ENCODE results near the gene STAG3. TPM values are rescaled to one million over a fixed set of nuclear protein-coding genes. Genes with fewer than 3 reads are reported as not detected.
"Not testable (repeated sequence)": the region's sequence is repeated elsewhere in the genome, so short reads cannot be mapped to it uniquely, and the experiment has no call there.

Gene STAG3
- total RNA-seq, 1 experiment from 2014 or later = 22.1 TPM

- Histone ChIP-seq H3K9ac (ENCODE audit: low read length) (no peak overlapping the region), H3K36me3 (ENCODE audit: insufficient read depth, low read length) (no peaks in the 10 kb centered on the region), H3K27ac (ENCODE audit: low read length) (no peak overlapping the region), H2AFZ (ENCODE audit: low read length) (no peak overlapping the region), H4K20me1 (ENCODE audit: insufficient read depth, low read depth, low read length) (no peaks in the 10 kb centered on the region), H3K9me3 (ENCODE audit: low read length) (no peaks in the 10 kb centered on the region), H3K9me2 (replicated peaks; ENCODE audit: insufficient read depth, low read length) (no peaks in the 10 kb centered on the region), H3K27me3 (ENCODE audit: low read length) (no peaks in the 10 kb centered on the region), H3K4me3 (ENCODE audit: low read length) (no peak overlapping the region), H3K4me2 (ENCODE audit: low read depth, low read length, poor library complexity, severe bottlenecking) (no peak overlapping the region), H3K79me2 (ENCODE audit: low read length) (no peaks in the 10 kb centered on the region), H3K4me1 (ENCODE audit: low read length) (peaks cover 33% of the 10 kb centered on the region)
- DNase-seq = no peak
These were observed 38.2 kb downstream of the STAG3 start for GRCh38 chr7:100215895-100216294.

- H3K9me2 ChIP-seq (replicated peaks; ENCODE audit: insufficient read depth, low read length); H3K79me2 ChIP-seq (ENCODE audit: low read length); H3K9ac ChIP-seq (ENCODE audit: low read length); H3K27me3 ChIP-seq (ENCODE audit: low read length); H3K9me3 ChIP-seq (ENCODE audit: low read length); H2AFZ ChIP-seq (ENCODE audit: low read length); H3K36me3 ChIP-seq (ENCODE audit: insufficient read depth, low read length); H4K20me1 ChIP-seq (ENCODE audit: insufficient read depth, low read depth, low read length): not testable (repeated sequence)
- Histone ChIP-seq H3K27ac (ENCODE audit: low read length) (peak overlapping the region; percentile 77), H3K4me3 (ENCODE audit: low read length) (peak overlapping the region; percentile 65; the same call in 1 of the 2 replicates), H3K4me2 (ENCODE audit: low read depth, low read length, poor library complexity, severe bottlenecking) (peak overlapping the region; percentile 85), H3K4me1 (ENCODE audit: low read length) (peaks cover 33% of the 10 kb centered on the region)
- peak; percentile 76 for DNase-seq
These were observed 40.2 kb downstream of the STAG3 start for GRCh38 chr7:100217934-100218333.

GRCh38 chr7:100219271-100219737 lies 41.6 kb downstream of the STAG3 start:
- Histone ChIP-seq H3K36me3 (ENCODE audit: insufficient read depth, low read length) (no peaks in the 10 kb centered on the region), H3K9me3 (ENCODE audit: low read length) (no peaks in the 10 kb centered on the region), H3K4me1 (ENCODE audit: low read length) (peaks cover 33% of the 10 kb centered on the region), H4K20me1 (ENCODE audit: insufficient read depth, low read depth, low read length) (no peaks in the 10 kb centered on the region), H2AFZ (ENCODE audit: low read length) (no peak overlapping the region), H3K9me2 (replicated peaks; ENCODE audit: insufficient read depth, low read length) (no peaks in the 10 kb centered on the region), H3K27ac (ENCODE audit: low read length) (peak overlapping the region; percentile 75), H3K9ac (ENCODE audit: low read length) (peak overlapping the region; percentile 47), H3K27me3 (ENCODE audit: low read length) (no peaks in the 10 kb centered on the region), H3K4me2 (ENCODE audit: low read depth, low read length, poor library complexity, severe bottlenecking) (peak overlapping the region; percentile 54), H3K79me2 (ENCODE audit: low read length) (no peaks in the 10 kb centered on the region), H3K4me3 (ENCODE audit: low read length) (peak overlapping the region; percentile 55; the same call in 1 of the 2 replicates)
- DNase-seq = no peak

- not testable (repeated sequence) for H3K27me3 ChIP-seq (ENCODE audit: low read length); H3K9me2 ChIP-seq (replicated peaks; ENCODE audit: insufficient read depth, low read length); H3K9me3 ChIP-seq (ENCODE audit: low read length); H4K20me1 ChIP-seq (ENCODE audit: insufficient read depth, low read depth, low read length); DNase-seq; H3K79me2 ChIP-seq (ENCODE audit: low read length); H2AFZ ChIP-seq (ENCODE audit: low read length); H3K36me3 ChIP-seq (ENCODE audit: insufficient read depth, low read length)
- Histone ChIP-seq H3K4me1 (ENCODE audit: low read length) (peaks cover 33% of the 10 kb centered on the region), H3K9ac (ENCODE audit: low read length) (peak within 1 kb of the TSS; percentile 73), H3K4me2 (ENCODE audit: low read depth, low read length, poor library complexity, severe bottlenecking) (peak within 1 kb of the TSS; percentile 54), H3K27ac (ENCODE audit: low read length) (peak within 1 kb of the TSS; percentile 75), H3K4me3 (ENCODE audit: low read length) (peak within 1 kb of the TSS; percentile 55; the same call in 1 of the 2 replicates)
These were observed 42.3 kb downstream of the STAG3 start, which contains the start of gene PVRIG for GRCh38 chr7:100219801-100220585. PVRIG (plus strand) TSS chr7:100219949; CDS start chr7:100219971, 22 bp downstream.

GRCh38 chr7:100220586-100221230 lies 43.0 kb downstream of the STAG3 start:
- Histone ChIP-seq H3K9ac (ENCODE audit: low read length) (peak overlapping the region; percentile 73), H3K79me2 (ENCODE audit: low read length) (no peaks in the 10 kb centered on the region), H3K27ac (ENCODE audit: low read length) (peak overlapping the region; percentile 75), H3K36me3 (ENCODE audit: insufficient read depth, low read length) (no peaks in the 10 kb centered on the region), H3K9me2 (replicated peaks; ENCODE audit: insufficient read depth, low read length) (no peaks in the 10 kb centered on the region), H3K4me1 (ENCODE audit: low read length) (peaks cover 33% of the 10 kb centered on the region), H2AFZ (ENCODE audit: low read length) (no peak overlapping the region), H4K20me1 (ENCODE audit: insufficient read depth, low read depth, low read length) (no peaks in the 10 kb centered on the region), H3K4me3 (ENCODE audit: low read length) (peak overlapping the region; percentile 55; the same call in 1 of the 2 replicates), H3K9me3 (ENCODE audit: low read length) (no peaks in the 10 kb centered on the region), H3K27me3 (ENCODE audit: low read length) (no peaks in the 10 kb centered on the region), H3K4me2 (ENCODE audit: low read depth, low read length, poor library complexity, severe bottlenecking) (peak overlapping the region; percentile 54)
- DNase-seq = no peak

GRCh38 chr7:100221231-100221718 lies 43.6 kb downstream of the STAG3 start:
- Histone ChIP-seq H3K9ac (ENCODE audit: low read length) (peak overlapping the region; percentile 73), H3K4me2 (ENCODE audit: low read depth, low read length, poor library complexity, severe bottlenecking) (peak overlapping the region; percentile 54)

GRCh38 chr7:100221767-100222444 lies 44.2 kb downstream of the STAG3 start:
- H3K27me3 ChIP-seq (ENCODE audit: low read length) = no peaks in the 10 kb centered on the region
- H2AFZ ChIP-seq (ENCODE audit: low read length) = no peak overlapping the region
- H3K36me3 ChIP-seq (ENCODE audit: insufficient read depth, low read length) = no peaks in the 10 kb centered on the region
- no peaks in the 10 kb centered on the region for H3K9me2 ChIP-seq (replicated peaks; ENCODE audit: insufficient read depth, low read length)
- H4K20me1 ChIP-seq (ENCODE audit: insufficient read depth, low read depth, low read length) = no peaks in the 10 kb centered on the region
- no peaks in the 10 kb centered on the region for H3K79me2 ChIP-seq (ENCODE audit: low read length)
- H3K9me3 ChIP-seq (ENCODE audit: low read length) = no peaks in the 10 kb centered on the region
- H3K4me1 ChIP-seq (ENCODE audit: low read length) = peaks cover 33% of the 10 kb centered on the region
- H3K4me2 ChIP-seq (ENCODE audit: low read depth, low read length, poor library complexity, severe bottlenecking) = peak overlapping the region; percentile 54
- peak overlapping the region; percentile 75 for H3K27ac ChIP-seq (ENCODE audit: low read length)
- peak overlapping the region; percentile 55; the same call in 1 of the 2 replicates for H3K4me3 ChIP-seq (ENCODE audit: low read length)
- H3K9ac ChIP-seq (ENCODE audit: low read length) = peak overlapping the region; percentile 73
- no peak for DNase-seq

More at GRCh38 chr7:100221231-100221718, 43.6 kb downstream of the STAG3 start:
- H3K79me2 ChIP-seq (ENCODE audit: low read length) = no peaks in the 10 kb centered on the region
- no peaks in the 10 kb centered on the region for H3K9me2 ChIP-seq (replicated peaks; ENCODE audit: insufficient read depth, low read length)
- H3K9me3 ChIP-seq (ENCODE audit: low read length) = no peaks in the 10 kb centered on the region
- peak overlapping the region; percentile 55; the same call in 1 of the 2 replicates for H3K4me3 ChIP-seq (ENCODE audit: low read length)
- DNase-seq = peak; percentile 50
- no peaks in the 10 kb centered on the region for H3K27me3 ChIP-seq (ENCODE audit: low read length)
- H3K4me1 ChIP-seq (ENCODE audit: low read length) = peaks cover 33% of the 10 kb centered on the region
- no peaks in the 10 kb centered on the region for H4K20me1 ChIP-seq (ENCODE audit: insufficient read depth, low read depth, low read length)
- no peaks in the 10 kb centered on the region for H3K36me3 ChIP-seq (ENCODE audit: insufficient read depth, low read length)
- H3K27ac ChIP-seq (ENCODE audit: low read length) = peak overlapping the region; percentile 75
- no peak overlapping the region for H2AFZ ChIP-seq (ENCODE audit: low read length)

Data from Karpas-422 (cell line).